ENCODE data around the gene PUS1.

DNA sequence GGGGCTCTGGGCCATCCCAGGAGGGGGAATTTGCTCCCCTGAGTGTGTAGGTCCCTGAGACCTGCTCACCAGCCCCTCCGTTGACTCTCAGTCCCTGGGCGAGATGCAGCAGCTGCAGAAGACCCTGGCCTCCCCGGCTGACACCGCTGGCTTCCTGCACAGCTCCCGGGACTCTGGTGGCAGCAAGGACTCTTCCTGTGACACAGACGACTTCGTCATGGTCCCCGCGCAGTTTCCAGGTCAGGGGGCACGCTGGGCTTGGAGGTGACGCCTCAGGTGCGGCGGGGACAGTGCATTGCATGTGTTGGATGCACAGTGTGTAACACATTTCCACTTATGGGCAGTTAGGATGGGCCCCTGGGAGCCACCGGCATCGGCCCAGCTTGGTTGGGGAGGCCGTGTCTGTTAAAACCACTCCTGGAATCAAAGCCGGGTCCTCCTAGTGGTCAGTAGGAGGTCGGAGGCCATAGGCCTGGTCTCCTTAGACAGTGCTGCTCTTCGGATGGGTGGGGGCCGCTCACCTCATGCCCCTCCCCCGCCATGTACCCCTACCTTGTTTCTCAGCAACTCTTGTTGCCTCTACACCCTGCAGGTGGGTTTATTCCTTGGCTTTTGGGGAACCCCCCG, 17.1 kb upstream of the PUS1 start:
- TF ChIP-seq CEBPB (IDR thresholded peaks at IDR 0.05) (no peak), CREB1 (IDR thresholded peaks at IDR 0.05; ENCODE audit: low read depth) (no peak), YY1 (IDR thresholded peaks at IDR 0.05; ENCODE audit: low read depth) (no peak), TCF12 (IDR thresholded peaks at IDR 0.05; ENCODE audit: low read depth) (no peak), EP300 (IDR thresholded peaks at IDR 0.05; ENCODE audit: borderline replicate concordance) (no peak), ZBTB7A (IDR thresholded peaks at IDR 0.05; ENCODE audit: low read depth) (no peak)
